AML-193 (cell line): ENCODE data around the gene CPTP.

ENCODE experiments used
- DNase-seq, 2 experiments: peaks; one replicate each; lab custom pipeline; 2025; lab: John Stamatoyannopoulos, UW

Gene CPTP

DNA sequence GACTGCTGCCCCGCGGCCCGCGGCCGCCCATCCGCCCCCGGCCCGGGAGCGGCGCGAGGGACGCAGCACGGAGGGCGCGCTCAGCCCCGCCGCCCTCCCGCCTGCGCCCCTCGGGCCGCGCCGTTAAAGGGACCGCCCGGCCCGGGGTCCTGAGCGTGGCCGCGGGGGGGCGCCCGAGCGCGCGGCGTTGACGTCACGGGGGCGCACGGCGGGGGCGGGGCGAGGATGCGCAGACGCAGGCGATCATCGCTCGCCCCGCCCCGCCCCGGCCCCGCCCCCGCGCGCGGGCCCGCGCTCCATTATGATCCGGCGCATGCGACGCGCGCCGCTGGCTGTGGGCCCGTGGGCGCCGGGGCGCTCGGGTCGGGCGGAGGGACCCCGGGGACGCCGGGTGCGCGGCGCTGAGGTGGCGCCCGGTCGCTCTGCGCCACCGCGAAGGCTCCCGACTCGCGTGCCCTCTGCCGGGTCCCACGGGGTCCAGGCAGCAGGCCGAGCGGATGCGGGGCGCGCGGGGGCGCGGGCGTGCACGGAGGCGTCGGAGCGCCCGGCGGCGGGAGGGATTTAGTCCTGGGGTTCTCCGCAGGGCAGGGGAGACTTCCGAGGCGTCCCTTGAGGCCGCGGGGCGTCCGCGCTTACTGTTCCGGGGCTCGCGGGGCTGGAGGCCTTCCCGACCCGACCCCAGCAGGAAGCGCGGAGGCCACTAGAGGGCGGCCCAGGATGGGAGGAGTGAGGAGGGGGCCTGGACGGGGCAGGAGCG lies 24.8 kb downstream of the CPTP start, which contains the start of gene DVL1:
TSS of gene DVL1 (minus strand) at position 163 of the 757 bp plus-strand sequence. CDS start 353 bp downstream, outside the sequence.
- peak; percentile 5 to 14 for DNase-seq

DNA sequence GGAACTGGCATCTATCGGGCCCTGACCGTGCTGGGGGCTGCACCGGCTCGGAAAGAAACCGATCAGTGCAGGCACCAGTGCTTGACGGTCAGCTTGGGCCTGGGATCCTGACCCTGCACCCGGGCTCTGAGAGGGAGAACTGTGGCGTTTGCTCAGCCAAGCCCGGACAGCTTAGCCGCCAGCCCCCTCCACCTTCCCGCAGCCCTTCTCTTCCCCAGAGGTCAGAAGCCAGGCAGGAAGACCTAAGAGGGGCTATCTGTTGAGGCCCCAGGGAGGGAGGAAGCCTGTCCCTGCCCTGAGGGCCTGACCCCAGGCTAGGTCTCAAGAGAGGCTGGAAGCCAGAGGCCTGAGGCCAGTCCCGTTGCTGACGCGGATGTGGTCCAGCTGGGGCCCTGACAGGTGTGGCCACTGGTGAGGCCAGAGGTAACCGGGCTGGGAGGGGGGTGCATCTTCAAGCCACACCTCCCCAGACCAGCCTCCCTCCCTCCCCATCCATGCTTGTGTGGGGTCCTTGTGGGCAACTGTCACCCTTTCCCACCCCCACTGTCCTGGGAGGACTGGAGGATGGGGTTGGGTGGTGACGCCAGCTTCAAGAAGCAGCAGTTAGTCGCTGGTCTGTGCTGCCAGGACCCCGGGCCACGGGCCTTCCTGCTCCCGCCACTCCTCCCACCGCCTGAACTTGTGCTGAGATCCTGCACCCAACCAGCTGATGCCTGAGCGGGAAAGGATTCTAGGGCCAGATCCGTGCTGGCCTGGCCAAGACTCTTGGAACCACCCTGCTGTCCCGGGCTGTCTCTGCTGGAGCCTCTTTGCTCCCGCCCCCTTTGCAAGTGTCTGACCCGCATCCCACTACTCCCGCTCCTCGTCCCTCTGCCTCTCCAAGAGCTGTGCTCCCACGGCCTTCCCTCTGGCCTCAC lies 27.2 kb downstream of the CPTP start:
- DNase-seq = no peak

DNA sequence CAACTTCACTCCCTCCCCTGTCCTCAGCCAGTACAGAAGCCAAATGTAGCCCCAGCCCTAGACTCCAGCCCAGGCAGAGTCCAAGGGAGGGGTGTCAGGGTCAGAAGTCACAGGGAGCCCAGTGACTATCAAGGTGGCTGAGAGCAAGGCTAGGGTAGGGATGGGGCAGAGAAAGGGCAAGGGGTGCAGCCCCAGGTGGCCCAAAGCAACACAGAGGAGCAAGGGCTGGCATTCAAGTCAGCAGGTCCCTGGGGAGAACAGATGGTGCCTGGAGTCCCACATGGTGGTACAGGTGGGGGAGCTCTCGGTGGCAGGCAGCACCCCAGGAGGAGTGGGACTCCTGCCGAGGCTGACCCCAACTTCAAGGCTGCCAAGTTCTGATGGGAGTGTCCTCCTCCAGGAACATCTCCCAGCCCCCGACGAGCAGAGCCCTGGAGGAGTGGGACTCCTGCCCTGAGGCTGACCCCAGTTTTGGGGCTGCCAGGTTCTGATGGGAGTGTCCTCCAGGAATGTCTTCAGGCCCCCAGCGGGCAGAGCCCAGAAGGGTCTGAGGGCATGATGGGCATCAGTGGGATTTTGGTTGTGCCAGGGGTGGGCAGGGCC lies 28.3 kb downstream of the CPTP start:
- DNase-seq = no peak

DNA sequence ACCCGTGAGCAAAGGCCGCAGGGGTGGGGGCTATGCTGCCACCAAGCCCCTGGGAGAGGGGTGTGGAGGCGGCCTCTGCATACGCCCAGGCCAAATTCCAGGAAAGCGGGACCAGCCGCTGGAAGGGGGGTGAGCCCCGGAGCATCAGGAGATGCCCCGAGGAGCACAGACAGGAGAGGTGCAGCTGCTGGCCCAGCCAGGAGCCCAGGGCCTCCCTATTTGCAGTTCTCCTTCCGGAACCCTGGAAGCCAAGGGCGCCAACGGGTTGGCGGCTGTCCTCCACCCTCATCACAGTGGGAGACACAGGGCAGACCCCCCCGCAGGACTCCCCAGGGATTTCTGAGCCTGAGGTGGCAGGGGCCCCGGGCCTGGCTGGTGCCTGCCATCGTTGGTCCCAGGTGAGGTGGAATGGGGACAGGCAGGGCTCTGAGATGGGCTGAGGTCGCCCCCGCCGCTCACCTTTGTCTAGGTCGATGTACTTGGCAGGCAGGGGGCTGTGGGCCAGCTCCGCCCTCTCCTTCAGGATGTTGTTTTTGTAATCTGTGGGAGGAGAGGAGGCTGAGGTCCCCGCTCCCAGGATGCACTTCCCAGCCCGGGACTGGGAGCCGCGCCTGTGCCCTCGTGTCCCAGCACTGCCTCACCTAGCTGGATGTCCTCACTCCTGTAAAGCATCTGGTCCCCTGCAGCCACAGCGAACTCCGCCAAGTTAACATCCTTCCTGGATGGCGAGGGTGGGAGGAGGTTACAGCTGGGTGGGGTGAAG lies 29.0 kb downstream of the CPTP start:
- no peak for DNase-seq

DNA sequence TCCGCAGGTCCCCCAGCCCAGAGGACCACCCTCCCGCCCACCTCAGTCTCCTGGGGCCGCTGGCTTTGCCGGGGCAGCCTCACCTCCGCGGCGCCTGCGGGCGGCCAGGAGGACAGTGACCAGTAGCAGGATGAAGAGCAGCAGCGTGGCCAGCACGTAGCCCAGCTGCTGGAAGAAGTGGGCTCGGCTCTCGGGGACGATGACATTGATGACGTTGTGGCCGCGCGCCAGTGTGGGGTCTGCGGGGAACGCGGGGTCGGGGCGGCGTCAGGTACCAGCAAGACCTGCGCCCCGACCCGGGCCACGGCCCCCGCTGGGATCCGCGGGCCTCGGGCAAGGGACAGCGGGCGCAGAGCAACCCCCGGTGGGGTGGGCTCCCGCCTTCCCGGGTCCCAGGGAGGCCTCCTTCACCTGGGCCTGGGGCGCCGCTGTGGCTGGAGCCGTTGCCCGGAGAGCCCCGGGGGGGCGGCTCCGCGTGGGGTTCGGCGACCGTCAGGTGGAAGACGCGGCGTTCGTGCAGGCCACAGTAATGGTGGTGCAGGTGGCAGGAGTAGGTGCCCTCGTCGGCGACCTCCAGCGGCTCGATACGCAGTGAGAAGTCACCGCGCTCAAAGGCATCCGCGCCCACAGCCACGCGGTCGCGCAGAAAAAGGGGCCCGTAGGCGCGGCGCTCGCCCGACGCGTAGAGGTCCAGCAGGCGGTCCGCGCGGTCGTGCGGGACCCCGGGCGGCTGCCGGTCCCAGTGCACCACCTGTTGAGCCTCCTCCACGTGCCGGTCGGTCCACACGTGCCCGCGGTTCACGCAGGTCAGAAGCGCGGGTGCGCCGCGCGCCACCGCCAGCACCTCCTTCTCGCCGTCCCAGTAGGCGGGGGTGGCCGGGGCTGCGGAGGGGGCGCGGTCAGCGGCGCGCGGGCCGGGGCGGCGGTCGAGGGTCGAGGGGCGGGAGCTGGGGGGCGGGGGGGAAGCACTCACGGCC lies 30.0 kb downstream of the CPTP start:
- DNase-seq = no peak

DNA sequence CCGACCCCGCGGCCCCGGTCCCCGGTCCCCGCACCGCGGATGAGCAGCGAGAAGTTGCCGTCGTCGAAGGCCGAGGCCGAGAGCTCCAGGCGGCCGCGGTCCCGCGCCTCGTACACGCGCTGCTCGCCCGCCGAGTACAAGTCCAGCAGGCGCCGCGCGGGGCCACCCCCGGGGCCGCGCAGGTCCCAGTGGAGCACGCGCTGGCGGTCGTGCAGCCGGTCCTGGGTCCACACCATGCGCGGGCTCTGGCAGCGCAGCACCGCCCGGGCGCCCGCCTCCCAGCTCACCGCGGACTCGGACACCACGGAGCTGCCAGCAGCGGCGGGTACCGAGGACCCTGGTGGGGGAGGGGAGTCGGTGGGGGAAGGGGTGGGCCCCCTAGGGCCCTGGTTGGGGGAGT lies 30.8 kb downstream of the CPTP start:
- no peak for DNase-seq

DNA sequence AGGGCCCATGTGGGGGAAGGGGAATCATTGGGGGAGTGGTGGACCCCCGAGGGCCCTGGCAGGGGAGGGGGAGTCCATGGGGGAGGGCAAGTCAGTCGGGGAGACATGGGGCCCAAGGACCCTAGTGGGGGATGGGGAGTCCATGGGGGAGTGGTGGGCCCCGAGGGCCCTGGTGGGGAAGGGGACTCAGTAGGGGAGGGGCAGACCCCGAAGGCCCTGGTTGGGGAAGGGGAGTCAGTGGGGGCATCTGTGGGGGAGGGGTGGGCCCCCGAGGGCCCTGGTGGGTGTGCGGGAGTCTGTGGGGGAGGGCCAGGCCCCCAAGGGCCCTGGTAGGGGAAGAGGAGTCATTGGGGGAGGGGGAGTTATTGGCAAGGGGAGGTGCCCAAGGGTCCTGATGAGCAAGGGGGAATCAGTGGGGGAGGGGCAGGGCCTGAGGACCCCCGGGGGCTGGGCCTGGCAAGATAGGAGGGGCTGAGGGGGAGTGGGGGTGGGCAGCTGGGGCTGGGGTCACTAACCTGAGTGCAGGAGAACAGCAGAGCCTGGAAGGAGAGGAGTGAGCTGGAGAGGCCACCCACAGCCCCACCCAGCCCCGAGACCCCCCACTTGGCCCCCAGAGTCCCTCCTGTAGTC lies 31.7 kb downstream of the CPTP start:
- no peak for DNase-seq

DNA sequence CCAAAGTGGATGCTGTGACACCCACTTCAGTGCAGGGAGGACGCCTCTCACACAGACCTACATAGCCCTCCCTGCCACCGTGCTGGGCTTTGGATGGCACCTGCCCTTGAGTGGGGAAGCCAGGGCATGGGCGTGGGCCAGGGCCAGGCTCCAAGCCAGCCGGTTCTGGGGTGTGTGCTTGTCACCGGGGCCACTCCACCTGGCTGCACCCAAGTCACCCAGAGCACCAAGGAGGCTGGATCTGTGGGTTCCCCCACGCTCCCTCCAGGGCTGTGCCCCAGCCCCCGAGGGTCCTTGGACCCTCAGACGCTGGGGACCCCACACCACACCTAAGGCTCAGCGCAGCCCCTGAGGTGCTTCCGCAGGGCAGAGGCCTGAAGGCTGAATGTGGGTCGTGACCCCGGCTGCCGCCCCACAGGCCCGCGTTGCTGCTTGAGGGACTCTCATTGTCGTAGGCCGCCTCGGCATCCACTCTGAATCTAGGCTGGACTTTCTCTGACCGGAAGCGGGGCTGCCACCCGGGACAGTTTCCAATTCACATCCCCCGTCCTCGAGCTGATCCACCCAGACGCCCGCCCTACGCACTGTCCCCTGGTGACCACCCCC lies 32.3 kb downstream of the CPTP start:
- no peak for DNase-seq

DNA sequence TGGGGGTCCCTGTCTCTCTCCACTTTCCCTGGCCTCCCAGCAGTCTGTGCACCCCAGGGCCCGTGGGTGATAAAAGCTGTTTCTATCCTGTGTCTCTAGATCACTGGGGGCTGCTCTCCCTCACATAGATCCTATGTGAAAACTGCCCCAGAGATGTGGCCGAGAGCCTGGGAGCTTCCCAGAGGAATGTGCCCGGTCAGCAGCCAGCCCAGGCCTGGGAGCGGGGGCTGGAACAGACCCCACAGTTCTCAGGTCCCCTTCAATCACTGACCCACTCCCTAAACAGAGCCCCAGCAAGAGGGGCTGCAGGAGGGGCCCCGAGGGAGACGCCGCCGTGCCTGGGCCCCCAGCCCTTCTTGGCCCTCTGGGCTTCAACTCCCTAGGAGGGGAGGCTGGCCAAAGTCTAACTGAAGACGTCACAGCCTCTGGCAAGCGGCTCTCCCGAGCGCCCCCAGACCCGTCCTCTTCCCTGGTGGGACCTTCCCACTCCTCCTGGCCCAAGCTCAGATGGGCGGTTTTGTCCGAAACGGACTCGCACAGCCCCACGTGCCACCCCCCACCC lies 33.4 kb downstream of the CPTP start:
- DNase-seq = no peak

DNA sequence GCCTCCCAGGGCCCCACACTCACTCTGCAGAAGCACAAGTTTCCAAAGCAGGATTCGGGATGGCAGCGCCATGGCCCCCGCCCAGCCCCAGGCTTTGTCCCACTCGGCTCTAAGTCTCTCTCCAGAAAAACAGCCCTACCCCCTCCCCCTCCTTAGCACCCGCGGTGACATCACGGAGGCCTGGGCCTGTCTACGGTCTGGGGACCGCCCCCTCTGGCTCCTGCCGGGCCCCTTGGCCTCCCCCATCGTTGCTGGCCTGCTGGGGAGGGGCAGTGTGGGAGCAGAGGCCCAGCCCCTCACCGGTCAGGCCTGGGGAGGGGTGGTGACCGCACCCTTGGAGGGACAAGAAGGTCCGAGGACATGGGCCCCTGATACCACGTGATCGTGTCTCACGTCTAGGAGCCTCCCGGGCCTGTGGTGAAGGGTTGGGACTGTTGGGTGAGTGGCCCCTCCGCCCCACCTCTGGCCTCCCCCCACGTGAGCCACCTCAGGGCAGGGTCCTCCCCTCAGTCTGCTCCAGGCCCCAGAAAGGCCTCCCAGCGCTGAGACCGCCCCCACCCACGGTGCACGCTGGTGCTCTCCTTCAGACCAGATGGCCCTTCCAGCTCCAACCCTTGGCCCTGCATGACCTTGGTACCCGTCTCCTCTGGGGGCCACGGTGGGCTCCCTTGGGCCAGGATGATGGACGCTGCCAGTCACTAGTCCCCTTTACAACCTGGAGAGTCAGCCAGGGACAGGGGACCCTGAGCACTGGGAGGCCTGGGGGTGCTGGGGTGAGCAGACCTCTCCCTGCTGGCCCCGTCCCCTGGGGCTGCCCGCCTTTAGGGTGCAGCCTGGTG lies 34.0 kb downstream of the CPTP start, which contains the start of gene MXRA8:
TSS of gene MXRA8 (minus strand) at position 123 of the 839 bp plus-strand sequence. CDS start at position 72, 51 bp downstream.
- no peak for DNase-seq

DNA sequence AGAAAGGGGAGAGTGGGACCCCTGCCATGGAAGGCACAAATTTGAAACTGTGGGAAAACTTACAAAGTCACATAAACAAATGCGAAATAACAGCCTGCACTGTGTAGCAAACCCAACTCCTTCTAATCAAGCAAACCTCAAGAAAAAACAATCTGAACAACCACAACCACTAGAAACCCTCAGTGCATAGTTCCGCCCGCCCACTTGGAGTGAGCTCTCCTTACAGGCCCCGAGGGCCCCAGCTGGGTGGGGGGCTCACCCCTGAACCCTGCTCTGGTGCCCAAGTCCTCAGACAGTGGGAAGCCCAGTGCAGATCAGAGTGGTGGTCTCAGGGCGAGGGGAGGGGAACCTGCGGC lies 34.7 kb downstream of the CPTP start:
- DNase-seq = no peak

DNA sequence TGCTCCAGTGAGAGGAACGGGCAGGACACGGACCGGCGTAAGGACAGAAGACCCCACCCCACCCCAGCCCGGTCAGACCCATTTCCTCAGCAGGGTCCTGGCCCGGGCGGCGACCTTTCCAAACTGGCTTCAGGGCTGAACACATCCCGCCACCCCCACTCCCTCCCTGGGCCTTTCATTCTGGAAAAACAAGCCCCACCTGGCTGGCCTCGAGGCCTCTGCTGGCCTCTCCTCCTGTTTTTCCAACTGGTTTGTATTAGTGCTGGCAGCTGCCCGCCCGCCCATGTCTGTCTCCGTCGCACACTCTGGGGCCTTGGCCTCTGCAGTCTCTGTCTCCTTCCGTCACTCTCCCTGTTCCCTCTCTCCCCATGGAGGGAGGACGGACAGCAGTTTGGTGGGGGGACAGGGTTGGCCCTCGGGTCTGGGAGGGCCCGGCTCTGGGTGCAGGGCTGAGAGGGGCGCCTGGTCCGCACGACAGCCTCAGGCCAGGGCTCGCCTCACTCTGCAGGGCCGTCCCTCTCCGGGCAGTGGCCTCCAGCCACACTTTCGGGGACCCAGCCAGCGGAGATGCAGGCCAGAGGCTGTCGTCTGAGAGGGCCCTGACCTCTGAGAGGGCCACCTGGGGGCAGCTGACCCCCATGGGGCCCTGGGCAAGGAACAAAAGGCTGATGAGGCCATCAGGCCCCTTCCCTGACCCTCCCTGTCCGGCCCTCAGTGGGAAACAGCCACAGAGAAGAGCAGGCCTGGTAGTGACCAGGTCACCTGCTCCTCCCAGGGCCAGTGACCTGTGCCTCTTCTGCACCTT lies 35.3 kb downstream of the CPTP start:
- no peak for DNase-seq

DNA sequence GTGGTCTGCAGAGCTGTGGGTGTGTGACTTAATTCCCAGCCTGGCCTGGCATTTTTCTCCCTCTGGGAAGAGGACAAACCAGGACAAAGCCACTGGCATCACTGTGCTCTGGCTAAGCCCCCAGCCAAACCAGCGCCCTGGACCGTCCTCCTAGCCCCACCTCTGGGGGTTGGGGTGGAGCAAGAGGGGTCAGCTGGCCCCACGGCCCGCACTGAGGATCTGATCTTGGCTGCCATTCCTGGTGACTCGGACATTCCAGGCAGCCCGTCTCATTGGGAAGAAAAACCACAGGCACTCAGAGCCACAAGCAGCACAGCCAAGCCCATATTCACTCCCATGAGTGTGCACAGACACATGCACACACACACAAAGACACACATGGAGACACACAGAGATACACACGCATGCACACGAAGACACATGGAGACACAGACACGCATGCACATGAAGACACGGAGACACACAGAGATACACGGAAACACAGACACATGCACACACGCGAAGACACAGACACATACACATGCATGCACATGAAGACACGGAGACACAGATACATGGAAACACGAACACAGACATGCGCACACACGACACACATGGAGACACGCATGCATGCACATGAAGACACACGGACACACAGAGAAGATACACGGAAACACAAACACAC lies 36.0 kb downstream of the CPTP start:
- DNase-seq = no peak

DNA sequence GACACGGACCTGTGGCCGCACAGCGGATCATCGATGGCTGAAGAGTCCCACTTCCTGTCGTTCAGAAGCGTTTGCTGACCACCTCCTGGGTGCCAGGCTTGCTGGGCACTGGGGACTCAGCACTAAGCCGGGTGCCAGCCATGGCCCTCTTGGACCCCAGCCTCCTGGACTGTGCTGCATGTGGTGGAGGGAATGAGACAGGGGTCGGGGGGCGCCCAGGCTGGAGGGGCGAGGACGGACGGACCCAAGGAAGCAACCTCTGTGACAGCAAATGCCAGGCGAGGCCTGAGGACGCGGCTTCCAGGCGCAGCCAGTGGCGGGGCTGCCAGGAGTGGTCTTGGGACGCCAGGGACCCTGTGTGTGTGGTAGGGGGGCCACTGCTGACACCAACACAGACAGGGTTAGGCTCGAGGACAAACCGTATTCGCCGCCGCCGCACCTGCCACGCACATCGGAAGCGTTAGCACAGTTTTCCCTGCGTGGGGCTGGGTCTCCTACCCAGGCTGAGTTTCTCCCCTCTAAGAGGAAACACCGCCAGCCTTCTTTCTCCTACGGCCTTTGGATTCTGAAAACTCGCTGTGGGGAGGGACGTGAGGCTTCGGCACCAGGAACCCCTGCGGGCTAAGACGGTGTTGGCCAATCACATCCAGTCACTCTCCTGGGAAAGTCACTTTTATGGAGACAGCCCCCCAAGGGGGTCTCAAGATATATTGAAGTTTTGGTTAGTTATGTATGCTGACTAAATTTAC lies 36.8 kb downstream of the CPTP start:
- no peak for DNase-seq

DNA sequence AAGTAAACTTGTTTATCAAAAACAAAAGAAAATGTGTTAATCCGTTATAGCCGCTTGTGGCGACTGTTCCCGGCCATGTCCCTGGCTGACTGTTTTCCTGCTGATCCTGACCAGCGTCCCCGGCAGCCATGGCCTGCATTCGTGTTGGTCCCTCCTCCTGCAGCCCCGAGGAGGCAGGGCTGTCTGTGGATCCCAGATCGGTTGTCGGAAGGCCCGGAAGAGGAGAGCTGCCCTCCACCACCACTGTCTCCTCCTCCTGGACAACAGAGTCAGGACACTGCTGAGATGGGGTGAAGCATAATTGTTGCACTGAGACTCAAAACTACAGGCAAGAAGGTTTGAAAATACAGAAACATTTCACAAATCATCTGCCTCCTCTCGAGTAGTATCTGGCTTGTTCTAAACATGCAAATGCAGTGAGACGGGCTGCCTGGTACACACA lies 37.4 kb downstream of the CPTP start:
- no peak for DNase-seq

DNA sequence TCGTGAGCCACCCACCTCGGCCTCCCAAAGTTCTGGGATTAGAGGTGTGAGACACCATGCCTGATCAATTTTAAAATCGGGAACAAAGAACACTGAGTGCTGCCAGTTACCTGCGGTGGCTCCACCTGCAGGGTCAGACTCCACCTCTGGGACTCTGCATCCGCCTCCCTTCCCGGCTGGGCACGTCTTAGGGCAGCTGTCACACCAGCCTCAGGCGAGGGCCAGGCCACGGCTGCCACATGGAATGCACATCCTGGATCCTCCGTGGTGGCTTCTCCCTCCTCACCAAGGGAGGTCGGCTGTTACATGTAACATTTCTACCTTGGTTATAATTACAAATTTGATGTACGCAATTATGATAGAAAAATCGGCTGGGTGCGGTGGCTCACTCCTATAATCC lies 39.7 kb downstream of the CPTP start:
- no peak for DNase-seq
